OCI-M1 (cell line): ENCODE data around the gene CADPS2.

Experiments used
- DNase-seq: peaks from one replicate; lab custom pipeline; 2025; lab: John Stamatoyannopoulos, UW

The CADPS2 gene

DNA sequence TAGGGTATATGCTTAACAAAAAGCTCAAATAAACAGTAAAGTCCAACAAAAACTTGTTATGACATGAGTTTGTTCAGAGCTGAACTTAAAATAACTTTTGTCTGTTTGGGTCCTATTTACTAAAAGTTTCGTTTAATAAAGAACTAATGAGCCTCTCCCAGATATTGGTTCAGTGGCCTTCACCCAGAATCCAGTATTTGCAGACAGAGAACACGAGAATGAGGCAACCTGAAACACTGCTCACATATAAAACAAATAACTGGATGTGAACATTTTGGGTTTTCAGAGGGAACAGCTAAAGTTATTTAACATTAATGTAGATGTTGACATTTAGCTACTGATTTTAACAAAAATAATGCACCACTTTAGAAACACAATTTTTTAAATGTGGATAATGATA lies 285.6 kb downstream of the CADPS2 start:
- DNase-seq = no peak

DNA sequence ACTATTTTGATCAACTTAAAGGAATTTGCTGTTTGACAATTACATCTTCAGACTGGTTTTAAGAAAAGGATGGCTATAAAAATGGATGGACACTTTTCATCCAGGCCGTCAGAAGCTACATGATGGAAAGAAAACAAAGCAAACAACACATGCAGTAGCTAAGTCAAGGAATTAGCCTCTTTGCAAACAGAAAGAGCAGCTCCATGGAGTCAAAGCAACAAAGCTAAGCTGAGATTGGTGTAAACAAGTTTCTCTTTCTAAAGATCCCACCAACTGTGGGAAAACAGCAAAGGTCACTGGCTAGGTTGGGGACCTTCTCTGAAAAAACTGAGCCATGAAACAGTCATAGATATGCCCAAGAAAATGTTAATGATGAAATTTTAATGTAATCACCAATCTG lies 286.2 kb downstream of the CADPS2 start:
- no peak for DNase-seq

DNA sequence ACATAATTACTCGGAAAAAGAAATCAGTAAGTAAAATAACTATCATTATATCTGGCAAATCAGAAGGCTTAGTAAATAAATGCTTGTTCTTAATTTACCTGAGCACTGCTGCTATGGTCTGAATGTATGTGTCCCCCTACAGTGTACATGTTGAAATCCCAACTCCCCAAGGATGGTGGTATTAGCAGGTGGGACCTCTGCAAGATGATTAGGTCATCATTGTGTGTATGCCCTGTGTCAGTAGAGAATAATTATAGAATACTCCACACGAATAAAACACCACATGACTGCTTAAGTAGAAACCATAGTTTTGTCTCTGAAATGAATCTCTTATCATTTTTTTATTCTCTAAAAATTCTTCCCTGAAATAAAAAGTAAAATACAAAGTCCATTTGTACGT lies 289.0 kb downstream of the CADPS2 start:
- DNase-seq = no peak

DNA sequence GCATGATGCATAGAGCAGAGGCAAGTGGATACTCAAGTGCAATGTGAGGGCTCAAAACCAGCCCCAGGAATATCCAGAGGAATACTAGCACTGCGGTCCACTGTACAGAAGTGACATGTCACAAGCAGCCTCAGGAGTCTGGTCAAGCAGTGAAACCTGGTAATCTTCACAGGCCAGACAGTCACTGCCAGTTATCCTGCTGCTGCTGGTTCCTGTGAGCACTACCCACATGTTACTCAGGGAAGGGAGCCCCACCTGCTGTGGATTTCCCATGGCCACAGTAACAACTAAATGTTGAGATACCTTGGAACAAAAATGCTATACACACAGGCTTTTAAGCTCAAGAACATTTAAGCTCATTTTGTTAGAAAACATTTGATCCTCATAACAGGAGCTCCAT lies 290.4 kb downstream of the CADPS2 start:
- no peak for DNase-seq

DNA sequence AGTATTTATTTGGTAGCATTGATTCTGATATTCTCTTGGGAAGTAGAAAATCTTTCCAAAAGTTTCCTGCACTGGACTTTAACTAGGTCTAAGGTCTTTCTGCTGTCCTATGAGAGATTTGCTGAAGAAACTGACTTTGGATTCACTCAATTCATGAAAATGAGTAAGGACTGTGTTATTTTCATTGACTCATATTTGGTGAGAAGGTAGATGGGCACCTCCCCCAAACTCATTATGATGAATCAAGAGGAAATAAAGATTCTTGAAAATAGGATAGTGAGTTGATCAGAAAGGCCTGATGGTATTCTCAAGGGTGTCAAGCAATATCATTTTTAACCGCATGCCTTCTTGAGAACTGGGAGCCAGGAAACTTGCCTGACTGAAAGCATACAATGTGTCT lies 297.6 kb downstream of the CADPS2 start:
- no peak for DNase-seq

DNA sequence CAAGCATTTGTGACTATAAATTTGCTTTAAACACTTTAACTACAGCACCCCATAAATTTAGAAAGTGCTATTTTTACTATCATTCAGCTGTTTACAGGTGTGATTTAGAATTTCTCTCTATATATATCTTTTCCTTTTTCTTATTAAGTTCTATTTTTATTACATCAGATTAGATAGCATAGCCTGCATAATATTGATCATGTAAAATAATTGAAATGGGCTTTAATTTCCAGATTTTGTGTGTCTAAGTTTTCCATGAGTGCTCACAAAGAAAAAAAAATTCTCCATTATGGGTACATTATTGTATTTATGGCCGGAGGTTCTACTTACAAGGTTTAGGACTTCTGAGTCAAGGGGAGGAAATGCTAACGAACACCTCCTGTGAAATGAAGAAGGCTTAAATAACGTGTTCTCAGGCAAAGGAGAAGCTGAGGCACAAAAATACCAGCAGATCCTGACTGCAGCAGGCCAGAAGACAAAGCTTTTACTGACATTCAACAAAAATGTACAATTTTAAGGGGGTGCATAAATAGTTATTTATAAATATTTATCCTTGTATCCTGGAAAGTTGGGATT lies 301.5 kb downstream of the CADPS2 start:
- no peak for DNase-seq

DNA sequence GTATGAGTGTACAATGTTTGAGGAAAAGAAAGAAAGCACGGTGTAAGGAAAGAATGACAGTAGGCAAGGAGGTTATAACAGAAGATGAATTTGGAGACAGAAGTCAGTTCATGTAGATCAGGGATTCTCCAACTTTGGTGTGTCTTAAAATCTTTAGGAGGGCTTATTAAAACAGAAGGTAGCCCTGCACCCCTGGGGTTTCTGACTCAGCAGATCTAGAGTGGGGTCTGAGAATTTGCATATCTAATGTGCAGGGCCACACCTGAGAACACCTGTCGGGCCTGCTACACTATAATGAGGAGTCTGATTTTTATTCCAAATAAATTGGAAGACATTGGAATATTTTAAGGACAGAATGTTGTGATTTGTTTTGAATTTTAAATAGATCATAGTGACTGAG lies 307.9 kb downstream of the CADPS2 start:
- DNase-seq = no peak

DNA sequence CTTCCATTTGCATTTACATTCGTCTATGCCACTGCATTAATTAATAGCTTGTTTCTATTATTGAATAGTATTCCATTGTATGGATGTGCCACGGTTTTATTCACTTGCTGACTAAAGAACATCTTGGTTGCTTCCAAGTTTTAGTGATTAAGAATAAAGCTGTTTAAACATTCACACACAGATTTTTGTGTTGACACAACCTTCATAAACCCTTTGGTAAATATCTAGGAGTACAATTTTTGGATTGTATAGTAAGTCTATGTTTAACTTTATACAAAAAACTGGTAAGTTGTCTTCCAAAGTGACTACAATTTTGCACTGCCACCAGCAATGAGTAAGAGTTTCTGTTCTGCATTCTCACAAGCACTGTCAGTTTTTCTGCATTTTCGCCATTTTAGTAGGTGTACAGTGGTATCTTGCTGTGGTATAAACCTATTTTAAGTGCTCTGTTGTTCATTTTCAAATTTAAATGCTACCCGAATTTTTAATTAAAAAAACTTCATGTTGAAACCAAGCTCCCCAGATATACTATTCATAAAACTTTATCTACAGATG lies 308.7 kb downstream of the CADPS2 start:
- no peak for DNase-seq

DNA sequence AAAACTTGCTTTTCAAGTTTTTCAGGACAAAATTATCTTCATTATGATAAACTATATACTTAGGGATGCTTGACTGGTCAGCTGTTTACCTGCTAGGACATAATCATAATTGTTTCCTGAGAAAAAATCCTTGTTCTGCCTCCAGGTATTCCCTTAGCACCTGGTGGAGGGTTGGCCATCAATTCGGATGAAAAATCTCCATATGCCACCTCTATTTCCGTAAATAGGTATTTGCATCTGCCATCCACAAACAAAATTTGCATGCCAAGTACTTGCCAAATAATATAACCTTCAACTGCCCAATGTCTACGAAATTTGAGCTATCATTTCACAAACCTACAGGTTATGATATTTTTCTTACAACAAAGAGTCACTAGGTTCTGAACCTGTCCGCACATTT lies 313.6 kb downstream of the CADPS2 start:
- DNase-seq = no peak

DNA sequence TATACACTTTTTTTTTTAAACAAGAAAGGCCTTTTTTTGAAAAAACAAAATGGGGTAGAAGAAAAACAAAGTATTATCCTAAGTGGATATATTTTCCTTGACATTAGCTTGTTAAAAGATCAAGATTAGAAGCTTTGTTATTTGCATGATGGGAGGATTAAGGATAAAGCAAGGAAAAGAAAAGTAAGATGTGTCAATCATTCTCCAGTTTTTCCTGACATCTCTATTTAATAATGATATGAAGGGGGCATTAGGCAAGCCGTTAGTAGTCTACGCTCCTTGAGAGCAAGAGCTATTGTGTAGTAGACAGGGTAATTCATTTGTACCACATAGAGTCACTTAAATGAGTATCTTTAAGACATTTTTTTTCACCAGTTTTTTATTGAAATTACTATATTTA lies 324.9 kb downstream of the CADPS2 start:
- DNase-seq = no peak

DNA sequence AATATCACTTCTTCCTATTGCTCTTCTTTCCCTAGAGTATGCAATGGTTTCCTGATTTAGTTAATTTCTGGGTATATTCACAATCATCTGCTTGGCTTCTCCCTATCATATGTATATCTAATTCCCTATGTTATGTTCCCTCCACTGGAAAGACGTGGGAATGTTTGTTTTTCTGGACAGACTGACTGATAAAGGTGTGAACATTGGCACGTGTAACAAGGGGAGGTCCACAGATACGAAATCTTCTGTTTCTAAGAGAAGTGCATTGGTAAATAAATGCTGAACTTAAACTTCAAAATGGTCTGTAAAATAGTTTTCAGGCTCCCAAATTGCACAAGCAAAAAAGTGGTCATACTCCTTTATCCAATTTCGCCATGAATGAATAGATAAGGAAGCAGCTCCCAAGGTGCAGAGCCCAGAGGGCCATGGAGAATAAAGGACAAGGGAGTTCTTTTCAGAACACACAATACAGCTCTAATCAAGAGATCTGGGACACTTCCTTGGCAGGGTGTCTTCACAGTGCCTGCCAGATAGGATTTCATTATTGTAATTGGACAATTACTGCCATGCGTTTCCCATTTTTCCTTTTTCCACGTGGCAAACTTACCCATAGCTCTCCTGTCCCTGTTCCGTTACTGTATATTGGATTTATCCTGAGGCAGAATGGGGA lies 329.3 kb downstream of the CADPS2 start:
- DNase-seq = no peak

DNA sequence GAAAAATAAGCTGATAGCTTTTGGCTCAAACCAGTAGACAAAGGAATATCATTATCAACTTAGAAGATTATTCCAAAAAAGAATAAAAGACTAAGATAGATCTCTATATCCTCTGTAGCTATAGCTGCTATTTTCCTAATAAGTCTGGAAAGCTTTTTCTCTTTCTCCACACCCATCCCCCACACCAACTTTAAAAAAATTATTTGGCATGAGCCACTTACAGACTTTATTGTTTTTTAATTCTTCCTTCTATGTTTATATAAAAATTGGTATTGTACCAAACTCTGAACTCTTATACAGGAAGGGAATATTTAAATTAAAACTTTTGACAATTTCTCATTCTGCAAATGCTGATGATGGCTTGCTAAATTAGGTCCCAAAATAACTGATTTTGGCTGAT lies 330.0 kb downstream of the CADPS2 start:
- DNase-seq = no peak

DNA sequence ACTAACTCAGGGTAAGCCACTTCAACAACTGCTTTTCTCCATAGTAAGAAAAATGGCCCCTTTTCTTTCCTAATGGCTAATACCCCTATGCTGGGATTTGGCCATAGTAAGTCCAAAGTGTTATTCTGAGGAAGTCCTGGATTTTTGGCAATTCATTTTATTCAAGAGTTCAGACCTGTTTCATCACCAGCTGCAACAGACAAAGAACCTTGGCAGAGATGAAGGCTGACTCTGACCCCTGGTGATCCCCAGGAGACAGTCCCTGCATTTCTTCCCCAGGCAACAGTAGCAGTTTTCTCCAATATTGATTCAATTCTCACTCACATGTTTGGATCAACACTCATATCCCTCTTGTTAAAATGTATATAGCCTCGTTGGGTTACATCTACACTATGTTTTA lies 332.5 kb downstream of the CADPS2 start:
- no peak for DNase-seq

DNA sequence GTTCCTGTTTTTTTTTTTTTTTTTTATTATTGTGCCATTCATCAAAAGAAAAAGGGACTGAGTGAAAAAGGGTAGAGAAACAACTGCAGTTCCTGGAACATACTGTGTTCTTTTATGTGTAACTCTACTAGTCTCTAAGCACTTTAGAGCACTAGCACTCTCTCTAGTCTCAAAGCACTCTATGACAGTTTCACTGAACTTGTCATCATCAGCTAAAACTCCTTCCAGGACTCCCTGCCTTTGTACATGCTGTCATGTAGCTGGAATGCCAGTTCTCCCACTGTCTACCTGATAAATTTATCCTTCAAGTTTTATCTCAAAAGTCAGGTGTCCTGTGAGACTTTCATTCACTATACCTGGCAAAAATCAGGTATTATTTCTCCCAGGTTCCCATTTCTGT lies 333.5 kb downstream of the CADPS2 start:
- no peak for DNase-seq

DNA sequence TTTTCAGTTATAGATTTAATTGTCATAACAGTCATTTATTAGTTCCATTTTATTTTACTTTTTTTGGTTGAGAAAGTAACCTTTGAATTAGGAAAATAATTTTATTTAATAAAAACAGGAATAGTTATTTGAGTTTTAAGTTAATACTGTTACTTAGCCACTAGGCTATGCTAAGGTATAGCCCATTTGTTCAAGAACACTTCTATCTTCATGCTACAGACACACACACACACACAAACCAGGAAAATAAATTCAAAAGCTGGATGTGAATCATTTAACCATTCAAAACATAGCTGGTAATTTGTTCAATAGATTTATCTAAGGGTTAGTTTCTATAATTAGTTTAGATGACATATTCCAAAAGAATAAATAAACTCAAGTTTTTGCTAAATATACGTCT lies 335.7 kb downstream of the CADPS2 start:
- DNase-seq = peak; percentile 4

DNA sequence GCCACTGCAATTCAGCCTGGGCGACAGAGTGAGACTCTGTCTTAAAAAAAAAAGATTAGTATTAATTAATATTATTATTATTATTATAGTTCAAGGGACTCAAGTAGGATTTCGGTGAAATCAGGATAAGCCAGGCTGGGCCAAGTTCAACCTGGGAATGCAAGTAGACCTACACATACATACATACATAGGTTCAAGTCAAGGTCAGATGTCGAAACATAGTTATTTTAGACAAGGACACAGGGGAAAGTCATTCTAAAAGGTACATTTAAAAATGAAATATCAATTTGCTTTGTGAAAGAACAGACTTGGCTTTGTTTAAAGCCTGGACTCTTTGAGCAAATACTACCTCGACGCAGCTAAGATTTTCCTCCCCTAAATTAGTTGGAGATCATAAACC lies 336.7 kb downstream of the CADPS2 start:
- DNase-seq = no peak

DNA sequence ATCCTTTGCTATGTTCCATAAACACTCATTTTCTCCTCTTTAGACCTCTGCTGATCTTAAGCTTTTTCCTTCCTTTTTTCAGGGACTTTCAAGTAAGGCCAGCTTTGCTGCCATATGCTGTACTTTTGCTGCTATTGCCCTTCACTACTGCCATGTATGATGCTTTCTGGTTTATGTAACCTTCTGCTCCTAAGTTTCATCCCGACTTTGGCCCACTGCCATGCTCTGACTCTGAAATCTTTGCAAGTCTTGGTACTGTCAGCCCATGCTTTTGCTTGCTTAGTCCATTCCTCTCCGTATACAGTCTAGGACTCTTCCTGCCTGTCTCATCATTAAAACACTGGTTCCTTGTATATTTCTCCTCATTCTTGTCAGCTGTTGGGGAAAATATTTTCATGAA lies 339.8 kb downstream of the CADPS2 start:
- DNase-seq = no peak

DNA sequence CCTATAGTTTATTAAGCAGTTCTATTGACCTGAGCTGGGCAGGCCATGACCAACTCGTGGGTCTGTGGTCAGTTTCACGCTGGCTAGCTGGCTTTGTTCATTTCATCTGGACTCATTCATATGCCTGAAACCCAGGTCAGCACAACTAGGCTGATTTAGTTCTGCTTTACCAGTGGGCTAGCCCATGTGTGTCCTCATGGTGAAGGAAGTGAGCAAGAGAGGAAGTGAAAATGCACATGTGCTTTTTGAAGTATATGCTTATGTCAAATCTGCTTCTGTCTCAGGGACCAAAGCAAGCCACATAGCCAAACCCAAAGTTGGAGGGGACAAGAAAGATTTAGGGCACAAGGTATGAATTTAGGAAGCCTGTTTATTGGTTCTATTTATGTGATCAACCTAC lies 341.8 kb downstream of the CADPS2 start:
- DNase-seq = peak; percentile 18

DNA sequence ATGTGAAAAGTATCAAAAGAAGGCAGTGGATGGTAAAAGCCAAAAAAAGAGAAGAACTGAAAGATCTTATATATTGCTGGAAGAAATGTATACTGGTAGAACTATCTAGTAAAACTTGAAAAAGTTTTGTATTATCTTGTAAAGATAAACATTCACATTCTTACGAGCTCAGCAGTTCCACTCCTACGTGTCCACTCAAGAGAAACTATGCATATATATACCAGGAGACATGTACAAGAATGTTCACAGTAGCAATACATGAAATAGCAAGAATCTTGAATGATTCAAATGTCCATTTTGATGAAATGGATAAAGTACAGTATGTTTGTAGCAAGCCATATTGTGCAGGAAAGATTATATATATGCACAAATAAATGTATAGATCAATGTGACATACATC lies 342.4 kb downstream of the CADPS2 start:
- DNase-seq = no peak

DNA sequence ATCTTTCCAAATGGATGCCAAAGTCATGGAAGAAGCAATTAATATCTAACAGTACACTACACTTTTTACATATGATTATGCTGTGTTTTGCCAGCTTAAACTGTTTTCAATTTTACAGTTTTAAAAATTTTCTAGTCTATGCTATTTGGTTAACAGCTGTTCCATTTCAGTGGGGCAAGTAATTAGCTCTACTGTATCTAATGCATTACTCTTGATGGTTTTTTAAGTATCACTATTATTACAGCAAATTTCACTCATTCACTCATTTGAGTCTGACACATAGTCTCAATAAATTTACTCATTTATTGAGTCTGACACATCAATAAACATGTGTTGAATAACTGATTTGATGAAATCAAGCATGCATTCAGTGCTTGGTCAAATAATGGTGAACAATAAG lies 343.1 kb downstream of the CADPS2 start:
- no peak for DNase-seq

DNA sequence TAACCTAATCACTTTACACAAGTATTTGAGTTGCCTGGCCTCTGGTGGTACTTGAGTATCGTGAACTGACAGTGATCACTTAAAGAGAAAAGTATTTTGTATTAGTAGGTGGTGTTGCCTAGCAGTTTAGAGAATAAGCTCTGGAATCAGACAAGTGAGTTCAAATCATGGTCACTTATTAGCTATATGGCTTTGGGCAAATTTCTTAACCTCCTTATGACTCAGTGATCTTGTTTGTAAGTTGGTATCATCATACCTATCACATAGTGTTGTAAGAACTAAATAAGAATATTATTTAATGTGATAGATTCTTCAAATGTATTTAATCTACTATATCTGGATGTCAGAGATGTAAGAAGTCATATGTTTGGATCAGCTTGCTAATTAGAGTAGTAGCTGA lies 351.2 kb downstream of the CADPS2 start:
- no peak for DNase-seq

DNA sequence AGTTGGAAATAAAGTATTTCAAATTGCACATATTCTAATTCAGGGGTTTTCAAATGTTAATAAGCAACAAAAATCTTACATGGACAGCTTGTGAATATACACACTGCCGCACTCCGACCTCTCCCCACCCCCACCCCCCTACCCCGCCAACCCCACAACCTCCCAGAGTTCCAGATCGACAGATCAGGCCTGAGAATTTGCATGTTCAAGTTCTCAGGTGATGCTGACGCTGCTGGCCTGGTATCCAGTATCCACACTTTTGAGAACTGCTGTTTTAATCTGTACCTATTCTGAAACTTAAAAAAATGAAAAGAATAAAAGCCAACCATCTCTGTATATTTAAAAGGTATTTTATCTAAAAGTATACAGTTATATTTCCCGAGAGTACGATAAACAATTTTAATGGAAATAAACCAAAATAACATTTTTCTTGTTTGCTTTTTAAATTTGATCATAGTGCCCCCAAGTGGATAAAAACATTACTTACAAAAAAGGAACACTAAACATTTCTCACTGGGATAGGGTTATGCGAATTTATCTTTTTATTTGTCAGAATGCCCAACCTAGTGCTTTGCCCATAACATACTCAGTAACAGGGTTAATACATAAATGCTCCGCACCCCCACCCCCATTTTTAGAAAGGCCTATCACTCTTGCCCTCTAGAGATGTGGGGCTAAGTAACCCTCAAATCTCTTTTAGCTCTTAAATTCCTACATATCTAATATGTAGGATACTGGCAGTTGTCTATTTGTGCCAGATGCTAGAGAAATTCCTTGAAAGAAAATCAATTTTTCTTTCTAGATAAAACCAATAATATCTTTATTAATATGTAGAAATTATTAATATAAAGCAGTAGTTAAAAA lies 353.6 kb downstream of the CADPS2 start:
- peak; percentile 27 for DNase-seq

DNA sequence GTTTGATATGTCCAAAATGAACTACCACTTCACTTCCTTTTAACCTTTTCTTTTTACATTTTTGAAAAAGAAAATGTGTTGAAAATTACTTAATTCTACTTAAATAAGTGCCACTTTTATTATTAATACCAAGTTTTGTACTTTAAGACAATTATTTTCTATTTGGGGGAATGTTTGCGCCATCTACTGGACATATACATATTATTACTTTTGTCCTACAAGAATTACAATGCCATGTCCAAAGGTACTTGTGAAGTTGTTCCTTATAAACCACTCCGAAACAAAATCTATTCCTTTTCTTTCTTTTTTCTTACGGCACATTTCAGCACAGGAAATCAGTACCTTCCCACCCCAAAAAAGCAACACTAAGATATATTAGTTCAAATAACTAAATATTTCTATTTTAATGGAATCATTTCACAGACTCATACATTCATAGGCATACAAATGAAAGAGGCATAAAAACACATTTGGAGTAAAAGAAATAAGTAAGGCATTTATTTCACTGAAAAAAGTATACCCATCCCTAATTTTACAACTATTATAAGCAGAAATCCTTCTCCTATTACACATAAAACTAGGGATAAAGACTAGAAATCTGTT lies 357.3 kb downstream of the CADPS2 start:
- peak; percentile 51 for DNase-seq
